GM19023 (cell line): ENCODE data around the gene PCAT6.

Experiments used
- ATAC-seq: cut with Tn5 transposase; IDR thresholded peaks from one replicate; pipeline ENCODE4 v1.9.1; 2021; ENCODE audit warnings: mild to moderate bottlenecking, moderate library complexity; ENCODE audit not compliant: unreplicated experiment

The PCAT6 gene

DNA sequence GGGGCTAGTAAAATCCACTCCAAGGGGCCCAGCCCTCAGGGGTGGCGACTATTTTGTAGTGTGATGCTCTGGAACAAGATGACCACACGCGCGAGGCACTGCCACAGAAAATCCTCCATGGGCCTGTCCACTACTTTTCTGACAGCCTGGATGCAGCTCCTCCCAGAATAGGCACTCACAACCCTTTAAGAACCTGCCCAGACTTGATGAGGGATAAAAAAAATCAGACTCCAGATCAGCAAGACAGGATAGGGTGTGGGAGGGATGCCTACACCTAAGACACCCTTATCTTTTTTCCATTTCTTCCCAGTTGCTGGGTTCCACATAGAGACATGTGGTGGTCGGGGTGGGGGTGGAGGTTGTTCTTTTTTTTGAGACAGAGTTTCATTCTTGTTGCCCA lies 33.5 kb downstream of the PCAT6 start:
- no peak for ATAC-seq

- ATAC-seq = no peak
Measured at GRCh38 chr1:202844935-202845334, 34.2 kb downstream of the PCAT6 start.

DNA sequence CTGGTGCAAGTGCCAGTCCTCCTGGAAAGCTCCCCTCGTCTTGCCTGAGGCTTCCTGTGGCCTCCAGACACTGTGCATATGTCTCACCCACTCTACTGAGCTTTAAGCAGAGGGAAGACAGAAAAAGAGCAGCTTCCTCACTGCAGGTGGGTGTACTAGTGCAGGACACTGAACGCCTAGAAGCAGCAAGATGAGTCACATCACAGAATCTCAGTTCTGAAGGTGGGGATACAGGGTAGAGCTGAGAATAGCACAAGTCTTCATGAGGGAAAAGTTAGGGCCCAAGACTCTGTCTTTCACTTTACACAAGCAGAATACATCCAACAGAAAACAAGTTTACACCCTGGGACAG lies 37.4 kb downstream of the PCAT6 start:
- ATAC-seq = peak; percentile 83

GRCh38 chr1:202850593-202851362 lies 40.0 kb downstream of the PCAT6 start:
- no peak for ATAC-seq

DNA sequence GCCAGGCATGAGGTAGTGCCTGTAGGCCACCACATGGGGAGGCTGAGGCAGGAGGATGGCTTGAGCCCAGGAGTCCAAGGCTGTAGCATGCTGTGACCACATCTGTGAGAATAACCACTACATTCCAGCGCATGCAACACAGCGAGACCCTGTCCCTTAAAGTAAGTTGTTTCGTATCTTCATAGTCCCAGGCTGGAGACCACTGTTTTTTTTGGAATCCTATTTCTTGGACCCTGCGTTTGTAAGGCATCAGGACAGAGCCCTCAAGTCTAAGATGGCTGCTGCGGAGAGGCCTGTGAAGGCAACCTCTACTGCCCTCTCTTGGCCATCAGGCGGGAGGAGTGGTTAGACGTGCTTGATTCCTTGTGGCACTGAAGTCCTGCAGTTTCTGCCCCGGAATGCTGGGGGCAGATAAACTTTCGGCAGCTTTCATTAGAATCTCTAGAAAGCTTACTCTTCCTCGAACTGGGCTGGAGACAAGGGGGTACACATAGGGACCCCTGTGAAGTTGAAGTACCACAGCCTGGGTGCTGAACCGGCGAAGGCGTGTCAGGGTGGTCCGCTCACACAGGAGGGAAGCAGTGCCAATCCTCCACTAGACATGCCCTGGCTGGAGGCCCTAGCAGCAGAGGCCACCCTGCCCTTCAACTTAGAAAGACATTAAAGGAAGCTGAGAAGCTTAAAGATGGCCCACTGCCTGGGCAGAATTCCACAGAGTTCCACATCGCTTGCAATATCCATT lies 41.6 kb downstream of the PCAT6 start:
- ATAC-seq = no peak

GRCh38 chr1:202854787-202855186 lies 44.0 kb downstream of the PCAT6 start:
- no peak for ATAC-seq

DNA sequence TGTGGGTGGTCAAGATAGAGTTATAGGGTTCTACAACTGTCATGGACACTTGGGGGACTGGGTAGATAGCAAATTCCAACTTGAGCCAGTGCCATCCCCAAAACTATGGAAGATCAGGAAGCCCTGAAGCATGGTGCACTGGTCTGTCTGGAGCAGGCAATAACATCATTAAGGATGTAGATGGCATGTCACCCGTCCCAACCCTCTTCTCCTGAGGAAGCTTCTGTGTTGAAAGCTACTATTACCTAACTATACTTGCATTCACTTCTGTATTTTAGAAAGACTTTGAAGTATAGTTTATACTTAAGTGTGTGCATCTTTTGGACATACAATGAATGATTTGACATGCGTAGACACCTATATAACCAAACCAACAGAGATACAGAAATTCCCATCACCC lies 45.3 kb downstream of the PCAT6 start:
- ATAC-seq = no peak

DNA sequence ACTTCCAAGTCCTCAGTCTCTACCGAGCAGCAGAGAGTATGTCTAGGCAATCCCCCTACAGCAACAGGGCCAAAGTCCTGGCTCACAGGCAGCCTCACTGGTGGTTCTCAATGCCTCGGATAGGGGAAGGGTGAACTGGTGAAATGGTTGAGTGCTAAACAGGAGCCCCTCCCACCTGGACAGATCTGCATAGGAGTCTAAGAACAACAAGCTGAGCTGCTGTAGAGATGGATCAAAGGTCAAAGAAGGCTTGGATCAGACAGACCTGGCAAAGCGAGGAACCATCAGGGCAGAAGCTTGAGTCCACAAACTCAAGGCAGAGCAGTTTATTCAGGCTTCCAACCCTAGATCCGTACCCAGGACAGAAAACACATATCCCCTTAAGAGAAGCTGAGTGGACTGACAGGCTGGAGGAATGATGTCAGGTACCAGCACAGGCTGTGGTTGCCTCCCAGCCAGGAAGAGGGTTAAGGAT lies 46.4 kb downstream of the PCAT6 start:
- ATAC-seq = no peak

- no peak for ATAC-seq
Measured at GRCh38 chr1:202858331-202858730, 47.6 kb downstream of the PCAT6 start.

- ATAC-seq = no peak
Measured at GRCh38 chr1:202858789-202859414, 48.1 kb downstream of the PCAT6 start.

DNA sequence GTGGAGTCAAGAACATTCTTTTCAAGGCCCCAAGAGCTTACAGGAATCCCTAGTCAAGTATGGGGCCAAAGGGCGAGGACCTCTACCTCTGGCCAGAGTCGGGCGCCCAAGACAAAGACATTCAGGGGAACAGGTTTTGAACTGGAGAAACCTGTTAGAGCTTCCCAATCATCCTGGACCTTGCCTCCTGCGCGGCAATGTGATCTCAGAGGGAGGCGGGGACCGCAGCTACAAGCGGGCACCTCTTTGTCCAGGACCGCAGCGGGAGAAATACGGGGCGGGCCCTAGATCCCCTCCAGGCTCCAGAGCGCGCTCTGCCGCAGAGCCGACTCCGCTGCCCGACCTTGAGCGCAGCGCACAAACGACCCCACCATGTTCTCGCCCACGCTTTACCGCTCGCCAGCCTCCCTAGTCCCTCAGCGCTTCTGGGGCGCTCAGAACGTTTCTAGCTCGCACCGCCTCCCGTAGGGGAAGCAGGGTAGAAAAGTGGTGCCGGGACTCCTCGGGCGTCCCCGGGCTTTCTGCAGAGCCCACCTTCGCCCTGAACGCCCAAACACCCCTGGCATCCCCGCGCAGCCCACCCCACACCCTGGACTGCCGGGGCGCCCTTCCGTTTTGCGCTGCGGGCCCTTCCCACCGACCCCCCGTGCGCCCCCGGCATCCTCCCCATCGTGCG lies 50.1 kb downstream of the PCAT6 start:
- ATAC-seq = no peak
